HG03095 (cell line): ENCODE results near the gene NFX1.
A peak's percentile ranks its signal among the peaks of the same experiment; 100 is the strongest.

Experiments used
- ATAC-seq: cut with Tn5 transposase; IDR thresholded peaks from one replicate; pipeline ENCODE4 v1.9.1; 2021; ENCODE audit warnings: moderate library complexity; ENCODE audit not compliant: unreplicated experiment

The NFX1 gene

DNA sequence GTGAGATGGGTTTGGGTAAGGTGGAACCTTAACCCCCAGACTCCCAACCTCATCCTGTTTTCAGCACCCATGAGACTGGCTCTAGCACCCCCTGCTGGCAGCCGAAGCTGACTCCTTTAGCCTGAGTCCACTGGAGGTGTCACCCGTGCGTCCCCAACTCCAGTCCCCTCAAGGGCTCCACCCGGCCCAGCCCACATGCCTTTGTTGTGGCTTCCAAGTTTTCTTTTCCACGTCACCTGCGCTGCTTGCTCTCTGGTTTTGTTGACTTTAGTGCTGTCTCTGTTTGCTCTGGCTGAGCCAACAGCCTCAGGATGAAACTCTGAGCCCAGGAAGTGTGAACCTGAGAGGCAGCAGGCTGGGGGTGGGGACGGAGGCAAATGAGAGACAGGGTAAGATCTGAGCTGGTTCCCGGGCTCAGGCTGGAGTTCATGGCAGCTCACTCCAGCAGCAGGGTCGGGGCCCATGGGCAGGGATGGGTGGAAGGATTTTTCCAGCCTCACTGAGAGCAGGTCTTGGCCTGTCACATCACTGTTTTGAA, 125.3 kb downstream of the NFX1 start:
- ATAC-seq, result peak; percentile 68

DNA sequence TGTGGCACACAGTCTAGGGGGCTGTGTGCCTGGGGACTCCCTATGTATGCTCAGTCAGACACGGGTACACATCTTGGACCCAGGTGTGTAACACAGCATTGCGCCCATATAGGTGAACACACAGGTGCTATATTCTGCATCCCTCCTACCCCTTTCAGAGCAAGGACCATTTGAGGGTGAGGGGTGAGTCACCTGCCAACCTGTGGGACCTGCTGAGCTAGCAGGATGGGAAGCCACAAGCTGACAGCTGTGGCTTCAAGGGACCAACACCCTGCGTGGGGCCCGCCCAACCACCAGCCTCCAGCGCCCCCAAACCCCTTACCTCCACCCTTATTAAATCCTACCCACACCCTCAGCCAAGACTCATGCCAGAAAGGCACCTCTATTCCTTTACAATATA, 126.7 kb downstream of the NFX1 start:
- no peak for ATAC-seq

DNA sequence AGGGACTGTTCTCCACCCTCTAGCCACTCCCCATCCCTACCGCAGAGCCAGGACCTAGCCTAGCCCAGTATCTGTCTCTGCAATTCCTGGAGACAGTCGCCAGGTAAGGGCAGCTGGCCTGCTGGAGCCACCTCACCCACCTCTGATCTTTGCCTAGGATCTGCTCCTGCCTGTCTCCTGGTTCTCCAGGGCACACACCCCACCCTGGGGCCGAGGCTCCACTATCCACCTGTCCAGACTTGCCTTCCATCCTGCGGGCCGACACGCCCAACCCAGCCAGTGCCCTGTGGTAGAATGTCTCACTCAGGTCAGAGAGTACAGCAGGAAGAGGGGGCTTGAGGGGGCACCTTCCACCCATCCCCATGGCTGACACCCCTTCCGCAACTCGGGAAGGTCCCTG, 127.8 kb downstream of the NFX1 start:
- ATAC-seq, result no peak

DNA sequence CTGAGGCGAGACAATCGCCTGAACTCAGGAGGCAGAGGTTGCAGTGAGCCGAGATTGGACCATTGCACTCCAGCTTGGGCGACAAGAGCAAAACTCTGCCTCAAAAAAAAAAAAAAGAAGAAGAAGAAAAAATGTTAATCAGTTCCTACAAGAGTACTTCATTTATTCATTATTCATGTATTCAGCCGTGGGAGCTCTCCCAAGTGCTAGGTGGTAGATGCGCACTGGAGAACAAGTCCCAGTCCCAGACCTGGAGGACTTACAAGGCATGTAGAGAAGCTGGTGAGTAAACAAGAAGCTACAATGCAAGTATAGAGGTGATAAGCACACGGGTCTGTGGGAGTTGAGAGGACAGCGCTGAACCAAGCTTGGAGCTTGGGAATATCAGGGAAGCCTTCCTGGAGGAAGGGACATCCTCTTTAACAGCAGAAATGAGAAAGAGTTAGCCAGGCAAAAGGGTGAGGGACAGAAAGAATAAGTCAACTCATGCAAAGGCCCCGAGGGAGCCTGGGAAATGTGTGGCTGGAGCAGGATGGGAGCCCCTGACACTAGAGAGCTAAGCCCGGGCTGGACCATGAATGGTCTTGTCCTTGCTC, 129.5 kb downstream of the NFX1 start:
- ATAC-seq, result no peak
